ENCODE data around the gene EIF4EBP2.

Gene EIF4EBP2

DNA sequence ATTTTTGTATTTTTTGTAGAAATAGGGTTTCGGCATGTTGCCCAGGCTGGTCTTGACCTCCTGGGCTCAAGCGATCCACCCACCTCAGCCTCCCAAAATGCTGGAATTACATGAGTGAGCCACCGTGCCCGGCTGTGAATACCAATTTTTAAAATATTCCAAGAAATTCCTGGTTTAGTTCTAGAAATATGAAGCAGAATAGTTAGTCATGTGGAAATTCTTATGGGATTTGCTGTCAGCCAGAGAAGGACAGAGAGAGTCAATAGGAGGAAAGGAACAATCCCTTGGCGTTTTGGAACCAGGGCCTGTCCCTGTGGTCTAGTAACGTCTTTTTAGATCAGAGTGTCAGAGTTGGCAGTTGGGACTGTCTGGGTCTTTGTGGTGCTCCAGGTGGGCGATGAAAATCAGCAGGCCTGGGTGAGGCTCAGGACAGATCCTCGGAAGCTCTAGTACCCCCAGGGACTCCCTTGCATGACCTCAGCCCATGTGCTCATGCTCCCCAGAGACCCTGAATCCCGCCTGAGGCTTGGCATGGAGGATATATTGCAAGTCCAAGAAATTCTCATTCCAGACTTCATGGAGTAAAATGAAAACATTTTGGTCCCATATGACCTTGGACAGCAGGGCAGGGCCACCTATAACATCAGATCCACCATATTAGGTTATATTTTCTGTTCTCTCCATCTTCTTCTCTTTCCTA is 29.8 kb downstream of the EIF4EBP2 start:
- no peak for DNase-seq

GRCh38 chr10:70435241-70436085 is 31.5 kb downstream of the EIF4EBP2 start:
- DNase-seq, result no peak

GRCh38 chr10:70437721-70438120 is 33.8 kb downstream of the EIF4EBP2 start:
- no peak for DNase-seq

DNA sequence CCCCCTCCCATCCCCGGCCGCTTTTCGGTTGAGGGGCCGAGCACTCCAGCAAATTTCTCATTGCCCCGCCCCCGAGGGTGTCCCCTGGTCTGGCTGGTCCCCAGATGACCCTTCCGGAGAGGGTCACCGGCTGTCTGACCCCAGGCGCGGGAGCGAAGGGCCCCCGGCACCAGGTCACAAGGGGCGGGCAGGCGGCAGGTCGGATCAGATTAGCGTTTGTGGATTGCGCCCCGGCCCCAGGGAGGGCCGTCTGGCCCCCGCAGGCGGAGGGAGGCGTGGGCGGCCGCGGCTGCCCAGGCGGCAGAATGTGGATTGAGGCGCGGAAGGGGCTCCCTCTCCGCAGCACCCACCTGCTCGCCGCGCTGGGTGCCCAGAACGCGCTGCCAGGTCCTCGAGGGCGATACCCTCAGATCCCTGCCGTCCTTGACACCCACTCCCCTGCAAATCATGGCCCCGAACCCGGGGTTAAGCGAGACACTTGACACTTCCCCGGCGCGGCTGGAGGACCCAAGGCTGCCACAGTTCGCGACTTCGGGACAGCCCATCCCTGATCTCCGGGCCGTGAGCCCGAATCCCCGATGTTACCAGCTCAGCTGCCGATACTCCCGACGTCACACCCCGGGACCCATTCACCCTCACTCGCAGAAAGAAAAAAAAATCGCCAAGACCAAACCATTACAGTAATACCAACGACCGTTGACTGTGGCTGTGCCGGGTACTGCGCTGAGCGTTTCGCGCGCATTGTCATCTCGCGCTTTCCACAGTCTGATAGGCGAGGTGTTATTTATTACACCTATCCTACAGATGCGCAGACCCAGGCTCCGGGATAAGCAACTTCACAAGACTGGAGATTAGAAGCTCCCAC is 36.6 kb downstream of the EIF4EBP2 start:
- DNase-seq, result no peak

GRCh38 chr10:70441161-70441894 is 37.4 kb downstream of the EIF4EBP2 start, which contains the start of gene NODAL:
TSS of gene NODAL (minus strand) at chr10:70441681. CDS start at chr10:70441667, 14 bp downstream.
- DNase-seq, result no peak

- DNase-seq, result no peak
Measured at GRCh38 chr10:70441895-70442309, 38.0 kb downstream of the EIF4EBP2 start.

DNA sequence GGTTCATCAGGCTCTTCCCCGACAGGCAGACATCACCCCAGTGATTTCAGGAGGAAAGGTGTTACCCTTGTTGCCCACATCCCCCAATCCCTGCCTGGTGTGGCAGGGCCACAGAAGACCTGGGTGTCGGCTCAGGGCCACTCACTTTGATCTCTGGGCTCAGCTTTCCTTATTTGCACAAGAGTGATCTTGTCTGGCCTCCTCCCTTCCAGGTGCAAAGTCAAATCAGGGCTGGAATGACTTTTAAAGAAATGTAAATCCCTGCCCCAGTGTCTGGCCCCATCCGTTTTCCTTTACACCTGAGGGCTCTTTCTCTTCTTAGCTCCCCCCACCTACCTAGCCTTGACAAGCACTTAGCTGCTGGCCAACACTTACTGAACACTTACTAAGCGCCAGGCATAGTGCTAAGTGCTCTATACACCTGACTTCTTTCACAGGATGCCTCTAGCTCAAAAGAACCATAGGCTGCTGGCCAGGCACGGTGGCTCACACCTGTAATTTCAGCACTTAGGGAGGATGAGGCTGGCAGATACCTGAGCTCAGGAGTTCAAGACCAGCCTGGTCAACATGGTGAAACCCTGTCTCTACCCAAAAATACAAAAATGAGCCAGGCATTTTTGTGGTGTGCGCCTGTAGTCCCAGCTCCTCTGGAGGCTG is 38.5 kb downstream of the EIF4EBP2 start:
- no peak for DNase-seq

DNA sequence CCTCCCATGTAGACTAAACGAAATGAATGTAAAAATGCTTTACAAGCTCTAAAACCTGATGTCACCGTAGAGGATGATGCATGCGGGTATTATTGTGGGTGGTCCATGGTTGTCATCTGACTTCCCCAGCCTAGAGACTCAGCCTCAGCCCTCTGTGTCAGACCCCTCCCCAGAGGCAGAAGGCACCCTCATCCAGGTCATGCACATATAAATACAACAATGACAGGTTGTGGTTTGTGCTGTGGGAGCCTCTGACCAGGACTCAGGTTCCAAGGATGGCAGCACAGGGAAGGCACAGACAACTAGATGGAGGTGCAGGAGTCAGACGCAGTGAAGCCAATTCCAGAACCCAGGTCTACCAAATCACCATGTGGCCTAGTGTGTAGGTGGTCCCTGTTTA is 40.8 kb downstream of the EIF4EBP2 start:
- no peak for DNase-seq

DNA sequence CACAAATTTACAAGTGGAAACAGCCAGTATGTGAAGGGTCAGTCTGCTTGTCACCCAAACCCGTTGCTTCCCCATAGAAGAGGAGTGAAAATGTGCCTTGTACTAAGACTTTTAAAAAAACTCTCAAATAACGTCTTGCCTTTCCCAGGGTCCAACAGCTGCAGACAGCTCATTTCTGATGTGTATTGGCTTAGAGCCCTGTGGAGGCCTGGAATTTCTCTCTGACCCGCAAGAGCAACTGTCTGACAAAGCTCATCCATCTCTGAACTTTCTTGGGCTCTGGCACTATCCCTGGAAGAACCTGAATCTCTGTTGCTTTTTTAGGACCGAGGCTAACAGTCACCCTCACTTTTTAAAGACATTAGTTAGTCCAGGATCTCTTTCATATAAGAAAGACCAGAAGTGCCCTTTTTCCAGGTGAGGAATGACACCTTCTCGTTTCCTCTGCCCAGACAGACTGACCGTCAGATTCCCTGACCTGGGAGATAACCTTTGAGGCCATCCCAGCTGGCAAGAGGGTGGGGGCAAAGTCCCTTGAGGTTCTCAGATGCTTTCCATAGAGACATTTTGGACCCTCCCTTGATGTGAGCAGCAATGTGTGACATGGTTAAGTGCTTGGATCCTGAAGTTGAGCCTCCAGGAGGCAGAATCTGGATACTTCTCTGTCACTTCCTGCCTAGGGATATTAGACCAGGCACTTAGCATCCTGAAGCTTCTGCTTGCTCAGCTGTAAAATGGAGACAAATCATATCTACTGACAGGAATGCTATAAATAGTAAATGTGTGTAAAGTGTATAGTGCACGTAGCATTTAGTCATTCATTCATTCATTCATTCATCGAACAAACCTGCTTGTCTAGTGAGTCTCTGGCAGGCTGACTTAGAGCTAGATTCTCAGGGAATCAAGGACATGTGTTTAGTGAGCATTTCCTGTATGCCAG is 42.0 kb downstream of the EIF4EBP2 start:
- DNase-seq, result no peak

DNA sequence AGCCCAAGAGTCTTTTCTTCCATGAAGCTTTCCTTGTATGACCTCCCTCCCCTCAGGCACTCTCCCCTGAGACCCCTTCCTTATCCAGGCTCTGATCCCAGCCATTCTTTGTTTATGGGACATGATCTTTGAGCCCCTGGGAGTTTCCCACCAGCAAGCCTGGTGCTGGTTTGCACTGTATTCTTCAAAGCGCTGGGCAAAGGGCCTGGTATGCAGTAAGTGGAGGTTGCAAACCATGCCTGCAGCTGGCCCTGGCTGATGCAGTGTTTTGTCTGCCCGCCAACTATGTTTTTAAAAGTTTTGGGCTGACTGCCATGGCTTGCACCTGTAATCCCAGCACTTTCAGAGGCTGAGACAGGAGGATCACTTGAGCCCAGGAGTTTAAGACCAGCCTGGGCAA is 44.3 kb downstream of the EIF4EBP2 start:
- DNase-seq, result no peak

GRCh38 chr10:70455213-70455630 is 51.3 kb downstream of the EIF4EBP2 start:
- no peak for DNase-seq

DNA sequence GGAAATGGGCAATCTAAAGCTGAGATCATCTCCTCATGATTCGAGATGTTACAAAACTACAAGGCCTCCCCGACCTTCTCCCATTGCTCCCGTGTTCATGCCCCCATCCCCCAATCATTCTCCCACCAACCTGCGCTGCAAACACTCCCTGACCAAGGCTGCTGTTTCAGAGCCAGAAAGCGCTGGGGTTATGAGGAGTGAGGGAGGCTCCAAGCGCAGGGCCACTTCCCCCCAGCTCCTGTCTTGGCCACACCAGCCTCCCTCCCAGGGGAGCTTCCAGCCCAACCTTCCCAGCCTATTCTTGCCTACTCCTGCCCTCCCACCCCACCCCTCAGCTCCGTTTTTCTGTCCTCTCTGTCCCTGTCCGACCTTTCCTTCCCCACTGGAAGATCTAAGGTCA is 52.2 kb downstream of the EIF4EBP2 start:
- no peak for DNase-seq

- no peak for DNase-seq
Measured at GRCh38 chr10:70457759-70458305, 53.9 kb downstream of the EIF4EBP2 start.

- DNase-seq, result peak; percentile 5
Measured at GRCh38 chr10:70458329-70459060, 54.5 kb downstream of the EIF4EBP2 start.

DNA sequence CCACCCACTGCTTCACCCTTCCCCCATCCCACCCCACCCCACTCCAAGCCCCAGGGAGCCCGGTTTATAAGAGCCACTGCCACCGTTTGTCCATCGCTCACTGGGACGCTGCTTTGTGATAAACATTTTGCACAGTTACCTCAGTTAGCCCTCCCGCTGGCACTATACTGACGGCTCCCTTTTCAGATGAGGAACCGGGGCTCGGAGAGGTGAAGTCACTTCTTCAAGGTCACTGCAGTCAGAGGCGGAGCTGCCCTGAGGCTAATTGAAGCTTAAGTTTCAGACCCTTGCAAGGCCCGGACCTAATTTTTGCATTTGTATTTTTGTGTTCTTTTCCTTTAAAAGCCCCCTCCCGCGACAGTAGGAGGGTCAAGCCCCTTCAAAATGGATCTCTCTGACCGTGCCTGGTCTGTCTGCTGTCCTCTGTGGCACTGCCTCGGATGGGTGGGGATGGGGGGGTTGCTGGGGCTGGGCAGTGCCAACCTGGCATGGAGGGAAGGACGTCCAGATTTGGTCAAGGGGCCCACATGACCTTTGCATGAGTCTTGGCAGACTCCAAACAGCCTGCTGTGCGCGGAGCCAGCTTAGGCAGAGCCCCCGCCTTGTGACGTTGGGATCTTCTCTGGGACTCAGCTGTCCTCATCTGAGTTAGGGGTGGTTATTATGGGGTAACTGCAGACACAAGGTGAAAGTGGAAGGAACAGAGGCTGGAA is 55.3 kb downstream of the EIF4EBP2 start:
- DNase-seq, result no peak

- no peak for DNase-seq
Measured at GRCh38 chr10:70459774-70460490, 56.0 kb downstream of the EIF4EBP2 start.

DNA sequence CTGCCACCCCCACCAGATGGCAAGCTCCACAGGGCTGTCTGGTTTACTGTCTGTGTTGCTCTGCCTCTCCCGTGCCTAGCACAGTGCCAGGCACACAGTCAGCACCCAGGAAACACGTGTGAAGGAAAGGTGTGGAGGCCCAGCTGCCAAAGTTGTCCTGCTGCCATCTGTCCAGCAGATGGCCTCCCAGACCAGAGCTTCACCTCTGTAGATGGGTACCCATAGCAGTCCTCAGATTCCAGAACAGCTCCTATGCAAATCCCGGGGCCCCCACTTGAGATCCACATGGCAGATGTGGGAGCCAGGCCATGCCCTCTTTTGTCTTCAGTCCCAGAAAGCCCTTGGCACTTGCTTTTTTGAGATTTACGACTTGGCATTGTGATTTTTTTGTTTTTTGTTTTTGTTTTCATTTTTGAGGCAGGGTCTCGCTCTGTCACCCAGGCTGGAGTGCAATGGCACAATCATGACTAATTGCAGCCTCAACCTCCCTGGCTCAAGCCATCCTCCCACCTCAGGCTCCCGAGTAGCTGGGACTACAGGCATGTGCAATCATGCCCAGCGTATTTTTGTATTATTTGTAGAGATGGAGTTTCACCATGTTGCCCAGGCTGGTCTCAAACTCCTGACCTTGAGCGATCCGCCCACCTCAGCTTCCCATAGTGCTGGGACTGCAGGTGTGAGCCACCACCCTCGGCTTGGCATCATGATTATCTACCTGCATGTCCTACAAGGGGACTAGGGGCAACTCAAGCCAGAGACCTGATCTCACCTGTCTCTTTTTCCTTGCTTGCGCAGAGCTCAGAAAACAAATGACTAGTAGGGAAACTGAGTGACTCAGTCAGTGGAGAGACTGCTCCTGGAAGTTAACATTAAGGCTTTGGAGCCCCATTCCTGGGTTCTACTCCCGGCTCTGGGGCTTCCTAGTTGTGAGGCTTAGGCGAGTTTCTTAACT is 57.7 kb downstream of the EIF4EBP2 start:
- DNase-seq, result peak; percentile 35
